Parathyroid adenoma (tissue), 2 donors: Measurements from ENCODE around the gene SH2D1B.

ENCODE experiments used
- H2AFZ ChIP-seq: fragments of 300-600 bp; sonication (generic); one replicate; pipeline ENCODE4 v1.7.0; 2017; ENCODE audit warnings: antibody characterized with exemption, mild to moderate bottlenecking
- H3K27ac ChIP-seq: fragments of 300-600 bp; sonication (generic); one replicate; pipeline ENCODE4 v1.7.0; 2017
- H3K27me3 ChIP-seq: fragments of 300-600 bp; sonication (generic); one replicate; pipeline ENCODE4 v1.7.0; 2017; ENCODE audit warnings: low read length; ENCODE audit not compliant: control insufficient read depth, insufficient read depth
- H3K36me3 ChIP-seq: fragments of 300-600 bp; sonication (generic); one replicate; pipeline ENCODE4 v1.7.0; 2017; ENCODE audit warnings: low read length; ENCODE audit not compliant: control insufficient read depth, insufficient read depth
- H3K4me1 ChIP-seq: fragments of 300-600 bp; sonication (generic); one replicate; pipeline ENCODE4 v1.7.0; 2017; ENCODE audit warnings: control low read depth
- H3K4me2 ChIP-seq: fragments of 300-600 bp; sonication (generic); one replicate; pipeline ENCODE4 v1.7.0; 2017; ENCODE audit warnings: low read length
- H3K4me3 ChIP-seq: fragments of 300-600 bp; sonication (generic); one replicate; pipeline ENCODE4 v1.7.0; 2017; ENCODE audit warnings: low read depth, low read length
- H3K79me2 ChIP-seq: fragments of 300-600 bp; sonication (generic); one replicate; pipeline ENCODE4 v1.7.0; 2017; ENCODE audit warnings: control low read depth
- H3K9ac ChIP-seq: fragments of 300-600 bp; sonication (generic); one replicate; pipeline ENCODE4 v1.7.0; 2017; ENCODE audit warnings: mild to moderate bottlenecking
- H3K9me3 ChIP-seq: fragments of 300-600 bp; sonication (generic); one replicate; pipeline ENCODE4 v1.7.0; 2017; ENCODE audit warnings: low read length; ENCODE audit not compliant: control insufficient read depth
- TF ChIP-seq, protein P1 (sequence below): fragments of 300-600 bp; sonication (generic); IDR thresholded peaks from one replicate; pipeline ENCODE4 v1.7.0; 2017; ENCODE audit warnings: antibody characterized with exemption, mild to moderate bottlenecking
- donor health status: primary hyperparathyroidism.

The SH2D1B gene

DNA sequence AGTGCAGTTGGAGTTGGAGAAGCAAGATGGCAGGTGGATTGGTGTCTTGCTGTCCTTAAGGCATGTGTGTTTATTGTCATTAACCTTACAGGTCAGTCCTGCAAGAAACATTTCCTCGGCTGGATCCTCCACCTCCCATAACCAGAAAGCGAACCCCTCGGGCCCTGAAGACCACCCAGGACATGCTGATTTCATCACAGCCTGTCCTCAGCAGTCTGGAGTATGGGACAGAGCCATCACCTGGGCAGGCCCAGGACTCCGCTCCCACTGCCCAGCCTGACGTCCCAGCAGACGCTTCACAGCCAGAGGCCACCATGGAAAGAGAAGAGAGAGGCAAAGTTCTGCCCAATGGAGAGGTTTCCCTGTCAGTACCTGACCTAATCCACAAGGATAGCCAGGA lies 28.8 kb downstream of the SH2D1B start:
- TF ChIP-seq, protein P1, sequence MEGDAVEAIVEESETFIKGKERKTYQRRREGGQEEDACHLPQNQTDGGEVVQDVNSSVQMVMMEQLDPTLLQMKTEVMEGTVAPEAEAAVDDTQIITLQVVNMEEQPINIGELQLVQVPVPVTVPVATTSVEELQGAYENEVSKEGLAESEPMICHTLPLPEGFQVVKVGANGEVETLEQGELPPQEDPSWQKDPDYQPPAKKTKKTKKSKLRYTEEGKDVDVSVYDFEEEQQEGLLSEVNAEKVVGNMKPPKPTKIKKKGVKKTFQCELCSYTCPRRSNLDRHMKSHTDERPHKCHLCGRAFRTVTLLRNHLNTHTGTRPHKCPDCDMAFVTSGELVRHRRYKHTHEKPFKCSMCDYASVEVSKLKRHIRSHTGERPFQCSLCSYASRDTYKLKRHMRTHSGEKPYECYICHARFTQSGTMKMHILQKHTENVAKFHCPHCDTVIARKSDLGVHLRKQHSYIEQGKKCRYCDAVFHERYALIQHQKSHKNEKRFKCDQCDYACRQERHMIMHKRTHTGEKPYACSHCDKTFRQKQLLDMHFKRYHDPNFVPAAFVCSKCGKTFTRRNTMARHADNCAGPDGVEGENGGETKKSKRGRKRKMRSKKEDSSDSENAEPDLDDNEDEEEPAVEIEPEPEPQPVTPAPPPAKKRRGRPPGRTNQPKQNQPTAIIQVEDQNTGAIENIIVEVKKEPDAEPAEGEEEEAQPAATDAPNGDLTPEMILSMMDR, result no peak
- H3K36me3 ChIP-seq, result no peaks in the 10 kb centered on the region
- no peak overlapping the region for H3K27ac ChIP-seq
- H3K4me3 ChIP-seq, result no peak overlapping the region
- no peaks in the 10 kb centered on the region for H3K9me3 ChIP-seq
- H3K27me3 ChIP-seq, result no peaks in the 10 kb centered on the region
- no peaks in the 10 kb centered on the region for H3K79me2 ChIP-seq
- H3K9ac ChIP-seq, result no peak overlapping the region
- H3K4me1 ChIP-seq, result no peaks in the 10 kb centered on the region
- H3K4me2 ChIP-seq, result no peak overlapping the region
- H2AFZ ChIP-seq, result no peak overlapping the region

DNA sequence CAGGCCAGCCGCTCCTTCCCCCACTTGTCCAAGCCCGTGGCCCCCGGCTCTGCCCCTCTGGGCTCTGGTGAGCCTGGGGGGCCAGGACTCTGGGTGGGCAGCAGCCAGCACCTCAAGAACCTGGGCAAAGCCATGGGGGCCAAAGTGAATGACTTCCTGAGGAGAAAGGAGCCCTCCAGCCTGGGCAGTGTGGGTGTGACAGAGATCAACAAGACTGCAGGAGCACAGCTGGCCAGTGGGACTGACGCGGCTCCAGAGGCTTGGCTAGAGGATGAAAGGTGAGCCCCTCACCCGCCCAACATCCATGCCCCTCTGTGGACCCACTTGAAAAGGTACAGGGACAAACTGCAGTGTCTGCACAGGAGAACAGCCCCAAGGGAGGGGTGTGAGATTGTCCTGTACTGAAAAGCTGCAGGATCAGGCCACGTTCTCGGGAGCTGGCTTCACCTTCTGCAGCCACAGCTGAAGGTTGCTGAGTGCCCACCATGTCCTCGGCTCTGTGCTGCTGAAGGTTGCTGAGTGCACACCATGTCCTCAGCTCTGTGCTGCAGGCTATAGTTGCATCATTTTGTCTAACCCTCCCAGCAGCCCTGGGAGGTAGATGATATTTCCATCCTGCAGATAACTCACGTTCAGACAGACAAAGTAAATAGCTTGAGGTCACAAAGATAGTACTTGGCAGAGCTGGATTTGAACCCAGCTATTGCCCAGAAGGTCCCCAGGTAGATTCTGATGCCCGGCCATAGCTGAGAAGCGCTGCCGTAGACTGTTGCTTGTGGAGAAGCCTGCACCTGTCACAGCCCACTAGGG lies 29.8 kb downstream of the SH2D1B start:
- H3K4me3 ChIP-seq, result no peak overlapping the region
- H3K36me3 ChIP-seq, result no peaks in the 10 kb centered on the region
- H3K79me2 ChIP-seq, result no peaks in the 10 kb centered on the region
- H3K27ac ChIP-seq, result no peak overlapping the region
- H2AFZ ChIP-seq, result no peak overlapping the region
- no peak overlapping the region for H3K9ac ChIP-seq
- H3K4me1 ChIP-seq, result no peaks in the 10 kb centered on the region
- TF ChIP-seq, protein P1, result no peak
- no peak overlapping the region for H3K4me2 ChIP-seq
- no peaks in the 10 kb centered on the region for H3K9me3 ChIP-seq
- H3K27me3 ChIP-seq, result no peaks in the 10 kb centered on the region

DNA sequence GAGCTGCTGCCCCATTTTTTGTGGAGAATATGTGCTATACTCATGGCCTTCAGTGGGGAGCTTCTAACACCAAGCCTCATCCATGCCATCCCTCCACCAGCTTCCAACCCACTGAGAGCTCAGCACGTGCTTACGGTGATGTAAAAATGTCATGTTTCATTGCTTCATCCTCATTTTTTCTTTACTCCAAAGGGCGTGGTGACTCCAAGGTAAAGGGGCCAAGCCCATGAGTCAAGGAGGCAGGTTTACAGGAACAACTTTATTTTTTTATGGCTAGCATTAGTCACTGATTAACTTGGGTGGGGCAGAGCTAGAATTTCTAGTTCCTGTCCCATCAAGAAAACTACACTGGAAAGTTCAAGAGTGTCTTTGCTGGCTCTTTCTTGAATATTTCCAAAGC lies 30.6 kb downstream of the SH2D1B start, which contains the start of gene C1orf226:
Gene C1orf226, plus strand, starts transcription at position 346 of the 400 bp plus-strand sequence. CDS start 174 bp downstream, outside the sequence.
- no peaks in the 10 kb centered on the region for H3K27me3 ChIP-seq
- TF ChIP-seq, protein P1, result no peak
- H3K4me3 ChIP-seq, result no peak within 1 kb of the TSS
- H2AFZ ChIP-seq, result no peak within 1 kb of the TSS
- no peaks in the 10 kb centered on the region for H3K4me1 ChIP-seq
- no peak within 1 kb of the TSS for H3K4me2 ChIP-seq
- H3K36me3 ChIP-seq, result no peaks in the 10 kb centered on the region
- H3K79me2 ChIP-seq, result no peaks in the 10 kb centered on the region
- no peak within 1 kb of the TSS for H3K9ac ChIP-seq
- H3K27ac ChIP-seq, result no peak within 1 kb of the TSS
- H3K9me3 ChIP-seq, result no peaks in the 10 kb centered on the region

DNA sequence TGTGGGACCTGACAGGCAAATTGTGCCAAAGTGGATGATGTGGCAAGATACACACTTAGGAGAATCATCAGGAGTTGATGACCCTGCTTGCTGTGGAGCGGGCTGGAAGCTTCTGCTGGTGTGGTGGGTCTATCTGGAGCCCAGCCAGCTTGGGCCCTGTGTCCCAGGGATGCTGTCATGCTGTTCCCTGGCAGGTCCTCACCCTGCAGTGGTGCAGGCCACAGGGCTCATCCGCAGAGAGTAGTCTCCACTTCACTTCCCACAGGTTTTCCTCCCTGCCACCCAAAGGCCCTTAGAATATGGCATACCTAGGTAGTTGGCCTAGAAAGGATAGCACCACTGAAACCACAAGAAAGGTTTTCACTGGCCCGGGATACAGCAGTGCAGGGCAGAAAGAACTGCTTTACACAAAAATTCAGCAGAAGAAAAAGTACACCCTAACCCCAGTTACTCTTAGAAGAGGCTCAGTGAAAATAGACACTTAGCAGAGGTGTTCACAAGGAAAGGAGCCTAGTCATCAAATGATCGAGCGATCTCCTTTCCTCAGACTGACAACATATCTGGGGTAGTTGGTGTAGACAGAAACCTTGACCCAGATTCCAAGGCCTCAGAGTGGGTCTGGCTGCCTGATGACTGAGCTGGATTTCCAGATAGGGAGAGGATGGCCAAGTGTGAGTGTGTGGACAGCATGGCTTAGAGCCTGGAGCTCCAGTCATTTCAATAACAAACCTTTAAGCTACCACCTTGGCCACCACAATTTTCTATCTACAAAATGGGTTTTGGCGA lies 31.7 kb downstream of the SH2D1B start:
- H3K4me3 ChIP-seq, result no peak overlapping the region
- H2AFZ ChIP-seq, result no peak overlapping the region
- H3K27ac ChIP-seq, result no peak overlapping the region
- H3K4me2 ChIP-seq, result no peak overlapping the region
- H3K9me3 ChIP-seq, result no peaks in the 10 kb centered on the region
- H3K27me3 ChIP-seq, result no peaks in the 10 kb centered on the region
- no peak overlapping the region for H3K9ac ChIP-seq
- H3K79me2 ChIP-seq, result no peaks in the 10 kb centered on the region
- no peaks in the 10 kb centered on the region for H3K36me3 ChIP-seq
- no peaks in the 10 kb centered on the region for H3K4me1 ChIP-seq
- TF ChIP-seq, protein P1, result no peak
